HG02763 (cell line): ENCODE data around the gene SYNE1.
"Not testable (repeated sequence)": the region's sequence is repeated elsewhere in the genome, so short reads cannot be mapped to it uniquely, and the experiment has no call there.

ENCODE experiments used
- ATAC-seq: cut with Tn5 transposase; IDR thresholded peaks from one replicate; pipeline ENCODE4 v1.9.1; 2021; ENCODE audit warnings: mild to moderate bottlenecking, moderate library complexity; ENCODE audit not compliant: unreplicated experiment

SYNE1 gene

DNA sequence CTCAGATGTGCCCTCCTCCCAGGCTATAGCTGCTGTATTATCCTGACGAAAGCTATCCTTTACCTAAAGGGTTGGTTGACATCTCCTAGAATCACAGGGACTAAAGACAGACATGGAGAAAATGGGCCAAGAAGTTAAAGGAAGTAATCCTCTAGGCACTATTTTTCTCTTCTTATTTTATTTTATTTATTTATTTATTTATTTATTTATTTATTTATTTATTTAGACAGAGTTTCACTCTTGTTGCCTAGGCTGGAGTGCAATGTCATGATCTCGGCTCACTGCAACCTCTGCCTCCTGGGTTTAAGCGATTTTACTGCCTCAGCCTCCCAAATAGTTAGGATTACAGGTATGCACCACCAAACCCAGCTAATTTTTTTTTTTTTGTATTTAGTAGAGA is 309.0 kb downstream of the SYNE1 start:
- not testable (repeated sequence) for ATAC-seq

DNA sequence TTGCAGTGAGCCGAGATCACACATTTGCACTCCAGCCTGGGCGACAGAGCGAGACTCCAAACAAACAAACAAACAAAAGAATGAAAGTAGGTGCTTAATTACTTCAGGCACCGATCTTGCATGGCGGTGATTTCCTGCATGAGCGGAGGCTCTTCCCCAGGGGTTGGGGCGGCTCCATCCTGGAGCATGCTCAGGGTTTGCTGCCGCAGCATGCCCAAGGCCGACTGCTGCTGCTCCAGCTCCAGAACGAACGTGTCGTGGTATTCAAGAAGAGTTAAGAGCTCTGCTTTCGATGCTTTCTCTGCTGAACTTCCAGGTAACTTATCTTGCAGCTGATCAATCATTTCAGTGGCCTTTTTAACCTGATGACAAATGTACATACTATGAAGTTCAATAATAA is 313.8 kb downstream of the SYNE1 start:
- ATAC-seq, result no peak

DNA sequence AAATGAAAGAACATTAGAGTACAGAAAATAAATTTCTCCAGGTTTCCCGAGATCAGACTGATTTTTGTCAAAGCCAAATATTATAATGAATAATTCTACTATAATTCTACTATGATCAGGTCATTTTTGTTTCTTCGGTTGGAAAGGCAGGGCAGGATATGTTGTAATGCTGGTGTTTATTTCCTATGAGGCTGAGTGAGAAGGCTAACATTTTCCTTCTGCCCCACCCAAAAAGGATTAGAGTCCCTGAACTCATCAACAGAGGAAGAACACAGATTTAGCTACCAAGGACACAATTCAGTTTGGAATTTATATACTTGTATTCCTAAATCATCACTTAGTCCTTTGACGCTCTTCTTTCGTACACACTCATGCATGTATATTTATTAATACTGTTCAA is 318.9 kb downstream of the SYNE1 start:
- no peak for ATAC-seq

DNA sequence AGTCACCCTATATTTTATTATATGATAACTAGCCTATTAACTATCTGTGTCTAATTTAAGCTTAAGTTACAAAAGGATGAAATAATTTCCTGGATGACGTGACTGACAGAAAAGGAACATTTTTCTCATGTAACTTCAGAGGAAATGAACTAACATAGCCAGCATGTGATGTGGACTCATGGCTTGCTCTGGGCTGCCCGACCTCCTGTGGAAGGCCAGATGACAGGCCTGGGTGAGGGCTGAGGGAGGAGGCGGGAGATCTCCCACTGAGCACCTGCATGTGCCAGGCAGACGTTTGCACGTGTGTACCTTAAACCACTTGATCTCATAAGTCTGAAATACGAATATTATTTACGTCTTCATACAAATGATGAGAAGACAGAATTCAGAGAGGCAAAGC is 321.1 kb downstream of the SYNE1 start:
- ATAC-seq, result no peak

GRCh38 chr6:152314483-152314832 is 322.7 kb downstream of the SYNE1 start:
- no peak for ATAC-seq

- ATAC-seq, result no peak
These were observed 323.4 kb downstream of the SYNE1 start for GRCh38 chr6:152313542-152314482.

DNA sequence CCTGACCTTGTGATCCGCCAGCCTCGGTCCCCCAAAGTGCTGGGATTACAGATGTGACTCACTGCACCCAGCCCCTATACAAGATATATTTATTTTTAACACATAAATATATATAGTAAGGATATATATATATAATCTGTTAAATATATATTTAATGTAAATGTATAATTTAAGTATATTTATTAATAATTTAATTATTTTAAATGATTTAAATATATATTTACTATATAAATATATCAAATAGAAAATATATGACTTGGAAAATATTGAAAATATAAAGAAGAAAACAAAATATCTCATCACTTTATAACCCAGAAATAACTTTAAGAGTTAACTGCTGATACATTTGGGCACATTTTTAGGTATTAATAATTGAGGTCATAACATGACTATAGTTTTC is 324.7 kb downstream of the SYNE1 start:
- no peak for ATAC-seq

DNA sequence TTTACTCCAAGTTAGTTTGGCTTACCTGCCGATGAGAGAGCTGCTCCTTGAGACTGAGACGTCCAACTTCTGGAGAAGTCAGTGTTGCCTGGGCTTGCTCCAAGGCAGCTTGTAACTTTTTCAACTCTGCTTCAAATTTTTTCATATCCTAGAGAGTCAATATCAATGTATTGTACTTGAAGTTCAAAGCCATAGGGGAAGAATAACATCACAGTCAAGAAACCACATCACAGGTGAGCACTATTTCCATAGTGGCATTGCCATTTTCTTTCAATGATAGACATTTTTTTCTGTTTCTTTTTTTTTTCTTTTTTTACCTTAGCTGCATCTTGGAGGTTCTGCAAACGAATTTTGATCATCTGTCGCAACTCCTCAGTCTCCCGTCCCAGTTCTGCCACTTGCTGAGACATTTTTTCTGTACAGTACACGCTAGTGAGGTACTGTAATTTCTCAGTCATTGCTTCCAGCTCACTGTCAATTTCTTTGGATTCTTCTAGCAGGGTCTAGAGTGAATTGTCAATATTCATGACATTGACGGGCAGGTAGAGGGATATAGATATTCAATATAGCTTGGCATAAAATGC is 326.7 kb downstream of the SYNE1 start:
- ATAC-seq, result no peak

DNA sequence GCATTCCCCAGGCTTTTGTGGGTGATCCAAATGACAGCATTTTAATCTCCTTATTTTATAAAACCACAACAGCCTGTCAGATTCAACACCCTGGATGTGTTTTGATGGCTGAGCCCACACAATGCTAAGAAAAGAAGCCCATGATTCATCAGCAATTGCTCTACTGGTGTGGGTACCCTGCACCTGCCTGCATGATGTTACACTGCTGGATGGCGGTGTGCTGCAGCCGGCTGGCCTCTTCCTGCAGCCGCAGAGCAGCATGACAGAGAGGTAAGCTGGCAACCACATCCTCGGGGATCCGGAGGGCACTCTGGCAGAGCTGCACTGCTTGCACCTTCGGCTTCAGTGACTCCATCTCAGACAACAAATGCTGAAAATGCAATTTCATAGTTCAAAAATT is 327.5 kb downstream of the SYNE1 start:
- no peak for ATAC-seq

GRCh38 chr6:152309006-152309405 is 328.2 kb downstream of the SYNE1 start:
- no peak for ATAC-seq

DNA sequence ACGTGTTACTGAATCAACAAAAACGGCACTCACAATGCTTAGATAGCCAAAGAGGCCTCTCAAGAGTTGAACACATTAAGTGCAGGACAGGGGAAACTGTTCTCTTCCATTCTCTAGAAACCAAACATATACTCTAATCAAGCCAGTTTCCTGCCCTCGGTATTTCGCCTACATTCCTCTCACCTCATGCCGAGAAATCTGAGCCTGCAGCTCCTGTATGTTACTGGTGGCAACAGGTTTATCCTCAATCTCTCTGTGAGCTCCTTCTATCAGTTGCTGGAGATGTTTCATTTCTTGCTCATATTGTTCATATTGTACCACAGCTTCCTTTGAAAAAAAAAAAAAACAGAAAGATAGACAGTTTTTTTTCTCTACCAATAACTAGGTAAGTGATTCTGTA is 328.9 kb downstream of the SYNE1 start:
- no peak for ATAC-seq

GRCh38 chr6:152305672-152306071 is 331.5 kb downstream of the SYNE1 start:
- no peak for ATAC-seq

DNA sequence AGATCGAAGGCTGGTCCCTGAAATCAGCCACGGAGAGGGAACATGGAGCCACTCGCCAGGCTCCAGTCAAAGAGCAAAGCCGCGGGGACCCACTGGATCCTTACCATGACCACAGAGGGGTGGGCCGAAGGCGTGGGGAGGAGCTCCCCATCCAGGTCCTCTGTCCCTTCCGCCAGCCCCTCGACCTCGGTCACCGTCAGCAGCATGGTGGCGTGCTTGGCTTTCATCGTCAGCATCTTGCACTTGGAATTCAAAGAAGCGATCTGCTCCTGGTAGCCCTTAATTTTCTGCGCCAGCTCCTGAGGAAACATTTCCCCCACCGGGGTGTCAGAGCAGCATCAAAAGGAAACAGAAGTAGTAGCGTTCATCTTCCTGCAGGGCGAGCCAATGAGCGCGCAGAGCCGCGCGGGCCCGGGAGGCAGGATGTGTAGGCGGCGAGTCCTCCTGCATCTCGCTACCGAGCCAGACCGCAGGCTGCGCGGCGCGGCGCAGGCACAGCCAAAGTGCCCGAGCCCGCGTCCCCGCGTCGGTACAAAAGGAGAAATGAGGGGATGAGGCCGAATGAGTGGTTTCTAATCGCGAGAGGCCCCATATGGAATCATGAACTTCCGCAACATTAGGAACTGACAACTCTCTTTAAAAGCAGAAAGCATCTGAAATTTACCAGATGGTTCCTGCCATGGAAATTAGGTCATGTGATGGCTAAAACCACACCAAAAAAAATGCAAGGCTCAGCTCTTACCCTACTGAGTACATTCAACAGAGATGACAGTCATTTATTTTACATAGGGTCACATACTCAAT is 335.2 kb downstream of the SYNE1 start:
- peak; percentile 94 for ATAC-seq

GRCh38 chr6:152301021-152301764 is 336.0 kb downstream of the SYNE1 start:
- peak; percentile 16 for ATAC-seq

DNA sequence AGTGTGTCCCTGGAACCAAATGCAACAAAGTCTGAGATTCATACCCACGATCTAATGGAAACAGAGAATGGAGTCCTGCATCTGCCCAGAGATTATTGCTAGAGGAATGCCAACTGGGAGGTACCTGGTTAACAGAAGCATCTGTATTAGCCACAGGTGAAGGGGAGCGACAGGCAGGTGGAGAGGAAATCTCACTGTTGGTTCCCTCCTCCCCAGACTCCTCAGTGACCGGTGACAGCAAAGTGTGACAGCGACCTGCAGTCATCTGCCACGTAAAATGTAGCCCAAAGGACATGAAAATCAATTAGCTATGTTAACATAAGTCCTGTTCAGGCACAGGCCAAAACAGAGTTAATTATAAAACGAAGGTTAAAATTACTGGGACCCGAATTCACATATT is 336.6 kb downstream of the SYNE1 start:
- no peak for ATAC-seq

- no peak for ATAC-seq
These were observed 338.1 kb downstream of the SYNE1 start for GRCh38 chr6:152298848-152299735.

GRCh38 chr6:152298055-152298647 is 339.0 kb downstream of the SYNE1 start:
- ATAC-seq, result peak; percentile 21

GRCh38 chr6:152296648-152297376 is 340.4 kb downstream of the SYNE1 start:
- ATAC-seq, result no peak

- no peak for ATAC-seq
These were observed 341.2 kb downstream of the SYNE1 start for GRCh38 chr6:152295920-152296319.
